H1 (cell line): ENCODE measurements around the gene RPS6KA5. TPM values are rescaled to one million over a fixed set of nuclear protein-coding genes. Genes with fewer than 3 reads are reported as not detected.

Experiments used
- CTCF ChIA-PET: fragments of 300-600 bp; sonication (Branson Sonifier 250); formaldehyde crosslinking; loops from one replicate; lab custom pipeline; 2021; ENCODE audit not compliant: partially characterized antibody; lab: Charles Lee
- POLR2A ChIA-PET: fragments of 300-600 bp; sonication (Branson Sonifier 250); formaldehyde crosslinking; loops from one replicate; lab custom pipeline; 2021; ENCODE audit warnings: inconsistent platforms; ENCODE audit not compliant: partially characterized antibody; lab: Charles Lee
- DNase-seq, 2 experiments: peaks; one replicate each; pipeline versions ENCODE4 v3.0.0 to v3.0.0-alpha.2; 2010 to 2022; ENCODE audit warnings: low spot score in 2 of 2, low read depth in 1 of 2, mixed read lengths in 1 of 2
- FAIRE-seq: peaks from 2 replicates; lab custom pipeline; 2011; peaks lifted over from hg19 to GRCh38; lab: Jason Lieb, UNC
- H2AFZ ChIP-seq: 2 replicates; pipeline ENCODE4 v1.8.1; 2012; ENCODE audit warnings: low read length, inconsistent platforms
- H2AK5ac ChIP-seq: 2 replicates; pipeline ENCODE4 v1.6.1; 2013; ENCODE audit warnings: low read depth, low read length
- H2BK120ac ChIP-seq: replicated peaks from 2 replicates; pipeline ENCODE3; 2013; ENCODE audit warnings: low read depth, low read length, inconsistent platforms
- H2BK12ac ChIP-seq: 2 replicates; pipeline ENCODE4 v1.6.1; 2013; ENCODE audit warnings: low read depth, low read length
- H2BK15ac ChIP-seq: 2 replicates; pipeline ENCODE4 v1.6.1; 2013; ENCODE audit warnings: low read length
- H2BK20ac ChIP-seq: 2 replicates; pipeline ENCODE4 v1.6.1; 2013; ENCODE audit warnings: low read length
- H2BK5ac ChIP-seq: 2 replicates; pipeline ENCODE4 v1.6.1; 2013; ENCODE audit warnings: low read depth, low read length
- H3K14ac ChIP-seq: 2 replicates; pipeline ENCODE4 v1.6.1; 2013; ENCODE audit warnings: inconsistent platforms; ENCODE audit not compliant: insufficient read length
- H3K18ac ChIP-seq: 2 replicates; pipeline ENCODE4 v1.6.1; 2013; ENCODE audit warnings: low read length; ENCODE audit errors: extremely low read depth
- H3K23ac ChIP-seq: 2 replicates; pipeline ENCODE4 v1.6.1; 2013; ENCODE audit warnings: inconsistent platforms; ENCODE audit not compliant: insufficient read length
- H3K23me2 ChIP-seq: 2 replicates; pipeline ENCODE4 v1.6.1; 2013; ENCODE audit warnings: low read depth, low read length
- H3K27ac ChIP-seq: 2 replicates; pipeline ENCODE4 v1.6.1; 2011; ENCODE audit warnings: low read depth, low read length, inconsistent platforms
- H3K27me3 ChIP-seq, 4 experiments: replicated peaks in 1 of 4; 1 replicate in 1 of 4; 2 replicates in 3 of 4; pipeline versions ENCODE4 v1.6.1 to v1.8.1; 2011 to 2013; ENCODE audit warnings: low read length in 3 of 4, mild to moderate bottlenecking in 3 of 4, inconsistent platforms in 2 of 4, mixed read lengths in 2 of 4, moderate library complexity in 1 of 4; ENCODE audit not compliant: control insufficient read depth in 3 of 4, insufficient read depth in 3 of 4; ENCODE audit errors: extremely low read depth in 1 of 4
- H3K36me3 ChIP-seq, 4 experiments: 2 replicates each; pipeline versions ENCODE4 v1.6.1 to v1.8.1; 2011 to 2013; ENCODE audit warnings: mild to moderate bottlenecking in 4 of 4, low read length in 3 of 4, moderate library complexity in 2 of 4, control low read depth in 1 of 4, inconsistent platforms in 1 of 4; ENCODE audit not compliant: insufficient read depth in 4 of 4, control insufficient read depth in 2 of 4
- H3K4ac ChIP-seq: replicated peaks from 2 replicates; pipeline ENCODE3; 2013; ENCODE audit warnings: low read length, low read depth, mixed read lengths, inconsistent platforms; ENCODE audit not compliant: insufficient read length
- H3K4me1 ChIP-seq, 4 experiments: replicated peaks in 1 of 4; 1 replicate in 1 of 4; 2 replicates in 3 of 4; pipeline versions ENCODE4 v1.6.1 to v1.8.1; 2011 to 2013; ENCODE audit warnings: low read length in 3 of 4, inconsistent platforms in 2 of 4, mixed read lengths in 1 of 4; ENCODE audit not compliant: insufficient read depth in 4 of 4, control insufficient read depth in 3 of 4
- H3K4me2 ChIP-seq, 2 experiments: 2 replicates each; pipeline versions ENCODE4 v1.6.1 to v1.8.1; 2011 to 2013; ENCODE audit warnings: low read depth in 2 of 2, low read length in 2 of 2, control low read depth in 1 of 2, inconsistent platforms in 1 of 2, mild to moderate bottlenecking in 1 of 2; ENCODE audit not compliant: insufficient read depth in 1 of 2
- H3K4me3 ChIP-seq, 4 experiments: fragments of 200-600, 300-600 bp in 1 of 4; sonication (generic), shearing (Covaris generic), sonication (Bioruptor Twin) in 1 of 4; 2 replicates each; pipeline versions ENCODE4 v1.5.1 to v1.8.1; 2011 to 2016; ENCODE audit warnings: low read length in 4 of 4, low read depth in 3 of 4, control low read depth in 2 of 4, inconsistent platforms in 2 of 4, mild to moderate bottlenecking in 2 of 4, mixed read lengths in 1 of 4, moderate library complexity in 1 of 4; ENCODE audit not compliant: insufficient read depth in 2 of 4; ENCODE audit errors: extremely low read depth in 1 of 4
- H3K56ac ChIP-seq: replicated peaks from 2 replicates; pipeline ENCODE3; 2013; ENCODE audit warnings: low read depth, mild to moderate bottlenecking, mixed read lengths, low read length, inconsistent platforms; ENCODE audit not compliant: insufficient read length
- H3K79me1 ChIP-seq: 2 replicates; pipeline ENCODE4 v1.6.1; 2013; ENCODE audit warnings: low read depth, low read length, control low read depth
- H3K79me2 ChIP-seq, 2 experiments: 2 replicates each; pipeline versions ENCODE4 v1.6.1 to v1.8.1; 2012 to 2013; ENCODE audit warnings: low read length in 2 of 2, mild to moderate bottlenecking in 2 of 2, inconsistent platforms in 1 of 2; ENCODE audit not compliant: insufficient read depth in 2 of 2, control insufficient read depth in 1 of 2
- H3K9ac ChIP-seq, 4 experiments: replicated peaks in 1 of 4; 1 replicate in 1 of 4; 2 replicates in 3 of 4; pipeline versions ENCODE4 v1.6.1 to v1.8.1; 2011 to 2013; ENCODE audit warnings: low read depth in 3 of 4, low read length in 3 of 4, control low read depth in 2 of 4, mild to moderate bottlenecking in 2 of 4, moderate library complexity in 2 of 4, inconsistent platforms in 1 of 4; ENCODE audit errors: extremely low read depth in 1 of 4
- H3K9me3 ChIP-seq, 2 experiments: 2 replicates each; pipeline versions ENCODE4 v1.6.1 to v1.8.1; 2012 to 2013; ENCODE audit warnings: mild to moderate bottlenecking in 2 of 2, moderate library complexity in 2 of 2, control low read depth in 1 of 2, inconsistent platforms in 1 of 2, low read depth in 1 of 2, low read length in 1 of 2, mixed read lengths in 1 of 2; ENCODE audit not compliant: insufficient read depth in 2 of 2
- H4K20me1 ChIP-seq, 2 experiments: replicated peaks in 1 of 2; 2 replicates each; pipeline versions ENCODE3 to v1.8.1; 2011 to 2013; ENCODE audit warnings: inconsistent platforms in 2 of 2, low read length in 2 of 2, mild to moderate bottlenecking in 1 of 2; ENCODE audit not compliant: insufficient read depth in 2 of 2, control insufficient read depth in 1 of 2
- H4K5ac ChIP-seq: 2 replicates; pipeline ENCODE4 v1.6.1; 2013; ENCODE audit warnings: low read length, low read depth, mixed read lengths, inconsistent platforms; ENCODE audit not compliant: insufficient read length
- H4K8ac ChIP-seq: 2 replicates; pipeline ENCODE4 v1.8.0; 2013; ENCODE audit warnings: mild to moderate bottlenecking, moderate library complexity, low read length, inconsistent platforms; ENCODE audit not compliant: insufficient read depth; ENCODE audit errors: extremely low read depth
- H4K91ac ChIP-seq: replicated peaks from 2 replicates; pipeline ENCODE3; 2013; ENCODE audit warnings: low read length, mixed read lengths, inconsistent platforms; ENCODE audit not compliant: insufficient read length
- BACH1 ChIP-seq: IDR thresholded peaks from 2 replicates; pipeline ENCODE4 v1.6.1; 2012; ENCODE audit warnings: low read length, improper control_type of control experiment
- BRCA1 ChIP-seq: IDR thresholded peaks from 2 replicates; pipeline ENCODE4 v1.6.1; 2012; ENCODE audit warnings: low read depth, low read length, improper control_type of control experiment
- CREB1 ChIP-seq: IDR thresholded peaks from 2 replicates; pipeline ENCODE4 v1.6.1; 2012; ENCODE audit warnings: inconsistent platforms
- GTF2F1 ChIP-seq: IDR thresholded peaks from 2 replicates; pipeline ENCODE4 v1.6.1; 2012; ENCODE audit warnings: low read depth, low read length, improper control_type of control experiment, borderline replicate concordance
- HDAC6 ChIP-seq: IDR thresholded peaks from one replicate; pipeline ENCODE4 v1.7.1; 2012; ENCODE audit warnings: low read depth, mild to moderate bottlenecking, inconsistent platforms, low read length, moderate library complexity
- KDM1A ChIP-seq: fragments of 200-600, 300-600 bp; sonication (generic); IDR thresholded peaks from 2 replicates; pipeline ENCODE4 v1.7.1; 2016; ENCODE audit warnings: mild to moderate bottlenecking, low read length, borderline replicate concordance
- RFX5 ChIP-seq: IDR thresholded peaks from 2 replicates; pipeline ENCODE4 v1.6.1; 2011; ENCODE audit warnings: low read depth, low read length, improper control_type of control experiment, borderline replicate concordance
- RNF2 ChIP-seq: fragments of 200-900, 300-1000 bp; sonication (generic); IDR thresholded peaks from 2 replicates; pipeline ENCODE4 v1.7.1; 2016; ENCODE audit warnings: borderline replicate concordance, low read depth, mild to moderate bottlenecking, antibody characterized with exemption, low read length; ENCODE audit not compliant: poor library complexity, severe bottlenecking; ENCODE audit errors: missing control alignments
- SP1 ChIP-seq: IDR thresholded peaks from 2 replicates; pipeline ENCODE4 v1.6.1; 2011; ENCODE audit warnings: low read depth, low read length
- TBP ChIP-seq: IDR thresholded peaks from 2 replicates; pipeline ENCODE4 v1.6.1; 2011; ENCODE audit warnings: low read depth, low read length, improper control_type of control experiment
- TEAD4 ChIP-seq: IDR thresholded peaks from 2 replicates; pipeline ENCODE4 v1.6.1; 2012; ENCODE audit warnings: low read depth, low read length, inconsistent platforms, mixed read lengths
- WGBS, 2 experiments: shearing (Covaris generic) in 1 of 2; methylation state at CpG; one replicate each; pipeline versions ENCODE4 v1.1.6 to v1.1.7; 2013 to 2015; ENCODE audit warnings: low lambda C conversion rate in 2 of 2, mixed read lengths in 2 of 2, inconsistent platforms in 1 of 2, low coverage in 1 of 2, missing lambda C conversion rate in 1 of 2; ENCODE audit not compliant: insufficient replicate concordance in 2 of 2, insufficient coverage in 1 of 2, insufficient read length in 1 of 2; ENCODE audit errors: extremely low coverage in 1 of 2, missing lambda C conversion rate in 1 of 2; 5-methylcytosine and 5-hydroxymethylcytosine counted together
- polyA plus RNA-seq, 7 experiments: library from polyadenylated mRNA; depleted of rRNA in 3 of 7; stranded (reverse) in 5 of 7; unstranded in 2 of 7; fragments of >200 nt in 5 of 7; fragments of 200-250 nt in 2 of 7; gene quantifications; 1 replicate in 5 of 7; 2 replicates in 1 of 7; 4 replicates in 1 of 7; pipeline versions ENCODE4 v1.2.1 to v1.2.3, GENCODE V29; 2011 to 2013; ENCODE audit warnings: missing spikeins in 2 of 7, mixed read lengths in 2 of 7
- total RNA-seq: library from RNA; stranded (reverse); fragmentation: NEBNext Ultra II Directional; extraction: Animal tissue kit (Norgen Biotek cat#: 25700); gene quantifications from 2 replicates; pipeline ENCODE4 v1.2.1, GENCODE V29; 2021

RPS6KA5 gene
- total and polyA plus RNA-seq, 2 of the 8 experiments (the other 6 are each of a cell fraction or from before 2014, with no cell fraction given): 0.85 to 3.1 TPM

DNA sequence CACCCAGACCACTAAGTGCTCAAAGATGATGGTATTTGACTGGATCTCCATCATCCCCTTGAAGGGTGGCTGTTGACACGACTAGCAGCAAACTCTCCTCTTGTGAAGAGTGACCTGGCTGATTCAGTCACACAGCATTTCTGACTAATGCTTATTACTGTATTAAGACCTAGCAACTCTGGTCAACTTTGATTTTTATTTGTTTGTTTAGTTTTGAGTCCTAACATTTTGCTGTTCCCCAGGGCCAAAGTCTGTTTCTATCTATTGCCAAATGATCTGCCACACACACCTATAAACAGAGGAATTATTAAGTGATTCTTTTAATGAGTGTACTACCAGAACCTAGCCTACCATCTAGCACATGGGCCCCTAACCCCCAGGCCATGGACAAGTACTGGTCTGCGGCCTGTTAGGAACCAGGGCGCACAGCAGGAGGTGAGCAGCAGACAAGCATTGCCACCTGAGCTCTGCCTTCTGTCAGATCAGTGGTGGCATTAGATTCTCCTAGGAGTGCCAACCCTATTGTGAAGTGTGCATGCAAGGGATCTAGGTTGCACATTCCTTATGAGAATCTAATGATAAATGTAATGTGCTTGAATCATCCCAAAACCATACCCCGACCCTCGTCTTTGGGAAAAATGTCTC is 120.0 kb downstream of the RPS6KA5 start:
- H3K27ac ChIP-seq: no peak overlapping the region
- CTCF ChIA-PET: no interaction called here
- no peak for TF ChIP-seq RFX5
- TF ChIP-seq CREB1: no peak
- no peak for TF ChIP-seq BRCA1
- no peak for TF ChIP-seq HDAC6
- no peak for TF ChIP-seq TBP
- no peak for TF ChIP-seq TEAD4
- TF ChIP-seq GTF2F1: no peak
- TF ChIP-seq RNF2: no peak
- TF ChIP-seq SP1: no peak
- no peak for TF ChIP-seq KDM1A
- TF ChIP-seq BACH1: no peak
- TF ChIP-seq, all 59 proteins: peak for 0
- POLR2A ChIA-PET: no interaction called here
- H2AFZ ChIP-seq: no peak overlapping the region
- H4K5ac ChIP-seq: no peak overlapping the region
- H3K79me2 ChIP-seq: no peaks in the 10 kb centered on the region
- peaks cover 0 to 1% (median 0%) of the 10 kb centered on the region in 4 experiments; a peak in 1 of 7 replicates for H3K27me3 ChIP-seq
- H3K4me1 ChIP-seq: no peaks in the 10 kb centered on the region
- no peak for DNase-seq
- H4K8ac ChIP-seq: no peak overlapping the region
- no peak overlapping the region for H2BK12ac ChIP-seq
- H2BK5ac ChIP-seq: no peak overlapping the region
- WGBS, 2 experiments: 95% methylated on average over 5 of the region's 5 CpGs; no CpG with 5 or more reads in 1 of the 2 experiments
- no peak for FAIRE-seq
- H3K9ac ChIP-seq: no peak overlapping the region
- no peaks in the 10 kb centered on the region for H3K79me1 ChIP-seq
- H3K23ac ChIP-seq: no peak overlapping the region
- no peak overlapping the region for H4K91ac ChIP-seq
- no peak overlapping the region for H3K56ac ChIP-seq
- no peak overlapping the region for H3K18ac ChIP-seq
- no peak overlapping the region for H3K14ac ChIP-seq
- no peak overlapping the region for H2BK20ac ChIP-seq
- no peaks in the 10 kb centered on the region for H4K20me1 ChIP-seq
- no peak overlapping the region for H2BK15ac ChIP-seq
- H2AK5ac ChIP-seq: no peak overlapping the region
- no peaks in the 10 kb centered on the region; the same call in 1 of the 2 replicates for H3K23me2 ChIP-seq
- H2BK120ac ChIP-seq: no peak overlapping the region
- no peak overlapping the region for H3K4me2 ChIP-seq
- no peaks in the 10 kb centered on the region; a peak in 1 of 8 replicates for H3K36me3 ChIP-seq
- peaks cover 18 to 19% of the 10 kb centered on the region in 2 experiments for H3K9me3 ChIP-seq
- no peak overlapping the region for H3K4ac ChIP-seq
- no peak overlapping the region for H3K4me3 ChIP-seq
